GM21360 (cell line): ENCODE results near the gene ROR1.

ENCODE experiments used
- ATAC-seq: cut with Tn5 transposase; IDR thresholded peaks from one replicate; pipeline ENCODE4 v1.9.1; 2021; ENCODE audit warnings: mild to moderate bottlenecking, moderate library complexity; ENCODE audit not compliant: unreplicated experiment

ROR1 gene

GRCh38 chr1:63773815-63774616 is at the start of gene ROR1:
TSS of gene ROR1 (plus strand) at chr1:63774017.
- peak; percentile 82 for ATAC-seq

- no peak for ATAC-seq
Observed at GRCh38 chr1:63724375-63724899, 49.4 kb upstream of the ROR1 start.

- no peak for ATAC-seq
Observed at GRCh38 chr1:63728611-63729226, 45.1 kb upstream of the ROR1 start.

GRCh38 chr1:63729227-63729620 is 44.6 kb upstream of the ROR1 start:
- ATAC-seq: no peak

GRCh38 chr1:63730211-63730610 is 43.6 kb upstream of the ROR1 start:
- ATAC-seq: no peak

- no peak for ATAC-seq
Observed at GRCh38 chr1:63731117-63732043, 42.4 kb upstream of the ROR1 start.

- ATAC-seq: no peak
Observed at GRCh38 chr1:63732666-63733065, 41.2 kb upstream of the ROR1 start.

- ATAC-seq: no peak
Observed at GRCh38 chr1:63738772-63739171, 35.0 kb upstream of the ROR1 start.

GRCh38 chr1:63739452-63739851 is 34.4 kb upstream of the ROR1 start:
- no peak for ATAC-seq

GRCh38 chr1:63740432-63740831 is 33.4 kb upstream of the ROR1 start:
- no peak for ATAC-seq

GRCh38 chr1:63742526-63742925 is 31.3 kb upstream of the ROR1 start:
- ATAC-seq: no peak

- no peak for ATAC-seq
Observed at GRCh38 chr1:63743781-63744180, 30.0 kb upstream of the ROR1 start.

GRCh38 chr1:63746129-63746864 is 27.5 kb upstream of the ROR1 start:
- no peak for ATAC-seq

GRCh38 chr1:63747445-63747844 is 26.4 kb upstream of the ROR1 start:
- ATAC-seq: no peak

- no peak for ATAC-seq
Observed at GRCh38 chr1:63748046-63748580, 25.7 kb upstream of the ROR1 start.

- ATAC-seq: no peak
Observed at GRCh38 chr1:63748641-63749040, 25.2 kb upstream of the ROR1 start.

GRCh38 chr1:63750721-63751120 is 23.1 kb upstream of the ROR1 start:
- no peak for ATAC-seq

GRCh38 chr1:63752176-63752575 is 21.6 kb upstream of the ROR1 start:
- no peak for ATAC-seq

- ATAC-seq: no peak
Observed at GRCh38 chr1:63753591-63753990, 20.2 kb upstream of the ROR1 start.

GRCh38 chr1:63756839-63757238 is 17.0 kb upstream of the ROR1 start:
- ATAC-seq: no peak
